GM19043 (cell line): Measurements from ENCODE around the gene TOM1L2.
"Not testable (repeated sequence)": the region's sequence is repeated elsewhere in the genome, so short reads cannot be mapped to it uniquely, and the experiment has no call there.

Experiments used
- ATAC-seq: cut with Tn5 transposase; IDR thresholded peaks from one replicate; pipeline ENCODE4 v1.9.1; 2021; ENCODE audit warnings: low read depth; ENCODE audit not compliant: unreplicated experiment

The TOM1L2 gene

GRCh38 chr17:17971431-17972125, 622 bp downstream of the TOM1L2 start:
- ATAC-seq = no peak

GRCh38 chr17:17970699-17971430, 1.3 kb downstream of the TOM1L2 start:
- ATAC-seq = no peak

GRCh38 chr17:17966399-17966798, 5.8 kb downstream of the TOM1L2 start:
- ATAC-seq = no peak

GRCh38 chr17:17965152-17965721, 7.0 kb downstream of the TOM1L2 start:
- ATAC-seq = no peak

- ATAC-seq = no peak
Observed at GRCh38 chr17:17964710-17965109, 7.5 kb downstream of the TOM1L2 start.

- no peak for ATAC-seq
Observed at GRCh38 chr17:17963694-17964436, 8.3 kb downstream of the TOM1L2 start.

- no peak for ATAC-seq
Observed at GRCh38 chr17:17963066-17963465, 9.1 kb downstream of the TOM1L2 start.

- no peak for ATAC-seq
Observed at GRCh38 chr17:17960500-17961030, 11.6 kb downstream of the TOM1L2 start.

GRCh38 chr17:17959520-17960361, 12.5 kb downstream of the TOM1L2 start:
- peak; percentile 70 for ATAC-seq

- ATAC-seq = no peak
Observed at GRCh38 chr17:17958982-17959381, 13.2 kb downstream of the TOM1L2 start.

GRCh38 chr17:17957584-17957916, 14.7 kb downstream of the TOM1L2 start:
- ATAC-seq = no peak

GRCh38 chr17:17955790-17956341, 16.3 kb downstream of the TOM1L2 start:
- ATAC-seq = not testable (repeated sequence)

- no peak for ATAC-seq
Observed at GRCh38 chr17:17954079-17954478, 18.1 kb downstream of the TOM1L2 start.

GRCh38 chr17:17952691-17953090, 19.5 kb downstream of the TOM1L2 start:
- no peak for ATAC-seq

GRCh38 chr17:17951524-17951923, 20.7 kb downstream of the TOM1L2 start:
- no peak for ATAC-seq

- no peak for ATAC-seq
Observed at GRCh38 chr17:17950806-17951205, 21.4 kb downstream of the TOM1L2 start.

- ATAC-seq = no peak
Observed at GRCh38 chr17:17950347-17950746, 21.9 kb downstream of the TOM1L2 start.

- ATAC-seq = no peak
Observed at GRCh38 chr17:17947966-17948365, 24.2 kb downstream of the TOM1L2 start.

GRCh38 chr17:17947309-17947708, 24.9 kb downstream of the TOM1L2 start:
- no peak for ATAC-seq

- no peak for ATAC-seq
Observed at GRCh38 chr17:17946093-17946492, 26.1 kb downstream of the TOM1L2 start.
